Liver (tissue), 3 donors: ENCODE data around the gene NOL6.

Experiments used
- CTCF ChIP-seq: fragments of 150-350 bp; IDR thresholded peaks from 2 replicates; pipeline ENCODE4 v1.5.1; 2017; ENCODE audit warnings: improper control_type of control experiment, low read depth, low read length; ENCODE audit not compliant: missing input control
- GABPA ChIP-seq, 2 donors: IDR thresholded peaks in 1 of 2; conservative IDR thresholded peaks in 1 of 2; 2 replicates each; pipeline ENCODE4 v1.6.1; 2016; ENCODE audit warnings: antibody characterized with exemption in 2 of 2, mild to moderate bottlenecking in 1 of 2, moderate library complexity in 1 of 2
- JUND ChIP-seq, 2 donors: IDR thresholded peaks; 2 replicates each; pipeline ENCODE4 v1.6.1; 2016; ENCODE audit warnings: antibody characterized with exemption in 2 of 2
- RAD21 ChIP-seq, 2 donors: IDR thresholded peaks; 2 replicates each; pipeline ENCODE4 v1.6.1; 2016; ENCODE audit warnings: antibody characterized with exemption in 2 of 2, mild to moderate bottlenecking in 2 of 2
- REST ChIP-seq: IDR thresholded peaks from 2 replicates; pipeline ENCODE4 v1.6.1; 2016; ENCODE audit warnings: antibody characterized with exemption, mild to moderate bottlenecking
- TAF1 ChIP-seq: conservative IDR thresholded peaks from 2 replicates; pipeline ENCODE4 v1.6.1; 2016; ENCODE audit warnings: antibody characterized with exemption, mild to moderate bottlenecking
- donor health status: healthy.
- donor health status: healthy.

GRCh38 chr9:33431420-33431819 lies 42.3 kb downstream of the NOL6 start:
- TF ChIP-seq GABPA (IDR thresholded peaks at IDR 0.05 in 1 of 2, conservative IDR thresholded peaks at IDR 0.05 in 1 of 2) (no peak), TAF1 (no peak), REST (no peak), JUND (IDR thresholded peaks at IDR 0.05) (peak in 1 of 2 donors; percentile 51), CTCF (no peak), RAD21 (IDR thresholded peaks at IDR 0.05) (no peak)
